Astrocyte of the cerebellum (primary cell): ENCODE data around the gene NEK5.
"Not testable (repeated sequence)": the region's sequence is repeated elsewhere in the genome, so short reads cannot be mapped to it uniquely, and the experiment has no call there.

Source experiments
- DNase-seq: peaks from one replicate; pipeline ENCODE4 v3.0.0-alpha.2; 2011; ENCODE audit warnings: low read depth
- H3K4me3 ChIP-seq: 2 replicates; pipeline ENCODE4 v1.5.1; 2011; ENCODE audit warnings: mild to moderate bottlenecking, low read depth, low read length, moderate library complexity
- CTCF ChIP-seq: IDR thresholded peaks from 2 replicates; pipeline ENCODE4 v1.5.1; 2012; ENCODE audit warnings: low read length, low read depth, moderate library complexity, mild to moderate bottlenecking; ENCODE audit errors: missing control alignments
- in situ Hi-C: cut with HindIII; loops from 2 replicates; pipeline ENCODE4 v1.10.0; 2017; ENCODE audit warnings: low sequenced_read_pairs

Gene NEK5

GRCh38 chr13:52128714-52129700, at the start of gene NEK5:
NEK5 (minus strand) TSS chr13:52129073; CDS start chr13:52127482, 1,591 bp downstream.
- peak; percentile 77 for TF ChIP-seq CTCF
- in situ Hi-C loops, result no loop called here
- peak within 1 kb of the TSS; percentile 66 for H3K4me3 ChIP-seq
- peak; percentile 4 for DNase-seq

- in situ Hi-C loops, result no loop called here
- no peak overlapping the region for H3K4me3 ChIP-seq
- DNase-seq, result no peak
- no peak for TF ChIP-seq CTCF
These were observed 48.4 kb upstream of the NEK5 start for GRCh38 chr13:52177276-52177675.

GRCh38 chr13:52173970-52174369, 45.1 kb upstream of the NEK5 start:
- H3K4me3 ChIP-seq, DNase-seq, in situ Hi-C loops: not testable (repeated sequence)

GRCh38 chr13:52173373-52173772, 44.5 kb upstream of the NEK5 start:
- in situ Hi-C loops, result no loop called here

GRCh38 chr13:52171686-52172085, 42.8 kb upstream of the NEK5 start:
- in situ Hi-C loops, H3K4me3 ChIP-seq, DNase-seq: not testable (repeated sequence)

More at GRCh38 chr13:52173373-52173772, 44.5 kb upstream of the NEK5 start:
- TF ChIP-seq CTCF, result no peak
- H3K4me3 ChIP-seq, result no peak overlapping the region
- no peak for DNase-seq

- H3K4me3 ChIP-seq, DNase-seq, in situ Hi-C loops: not testable (repeated sequence)
These were observed 42.0 kb upstream of the NEK5 start for GRCh38 chr13:52170828-52171391.

GRCh38 chr13:52169839-52170238, 41.0 kb upstream of the NEK5 start:
- in situ Hi-C loops, result no loop called here
- H3K4me3 ChIP-seq, result no peak overlapping the region
- TF ChIP-seq CTCF, result no peak
- DNase-seq, result no peak

- TF ChIP-seq CTCF, result no peak
- in situ Hi-C loops, result no loop called here
- no peak for DNase-seq
- H3K4me3 ChIP-seq, result no peak overlapping the region
These were observed 36.5 kb upstream of the NEK5 start for GRCh38 chr13:52165411-52165810.
